Stomach (tissue), 9 donors: ENCODE measurements around the gene SMAD6. TPM values are rescaled to one million over a fixed set of nuclear protein-coding genes. Genes with fewer than 3 reads are reported as not detected.

Experiments used
- DNase-seq, 2 donors: peaks; one replicate each; pipeline versions ENCODE4 v3.0.0 to v3.0.0-alpha.2; 2013 to 2019
- H3K27ac ChIP-seq, 5 donors: fragments of 200-600 bp in 4 of 5; sonication (generic) in 4 of 5; one replicate each; pipeline ENCODE4 v1.5.1; 2013 to 2019; ENCODE audit warnings: mild to moderate bottlenecking in 1 of 5, moderate library complexity in 1 of 5
- H3K27me3 ChIP-seq, 3 donors: fragments of 200-600 bp; sonication (generic); one replicate each; pipeline ENCODE4 v1.5.1; 2017 to 2019; ENCODE audit warnings: mixed run types in 1 of 3
- H3K36me3 ChIP-seq, 4 donors: fragments of 200-600 bp; sonication (generic); 1 replicate in 3 of 4; 2 replicates in 1 of 4; pipeline ENCODE4 v1.5.1; 2016 to 2019
- H3K4me1 ChIP-seq, 4 donors: fragments of 200-600 bp; sonication (generic); one replicate each; pipeline ENCODE4 v1.5.1; 2016 to 2019
- H3K4me3 ChIP-seq, 4 donors: fragments of 200-600 bp; sonication (generic) in 3 of 4; one replicate each; pipeline ENCODE4 v1.5.1; 2016 to 2019; ENCODE audit warnings: mild to moderate bottlenecking in 1 of 4
- H3K9me3 ChIP-seq, 4 donors: fragments of 200-600 bp; sonication (generic); one replicate each; pipeline ENCODE4 v1.5.1; 2016 to 2019
- EP300 ChIP-seq: sonication (generic); formaldehyde crosslinking; IDR thresholded peaks from one replicate; pipeline ENCODE4 v1.6.1; 2017; ENCODE audit warnings: antibody characterized with exemption
- POLR2A ChIP-seq, 4 donors: fragments of 450-650 bp; IDR thresholded peaks; one replicate each; pipeline ENCODE4 v1.6.1; 2016; ENCODE audit warnings: antibody characterized with exemption in 4 of 4, control low read depth in 2 of 4, mild to moderate bottlenecking in 1 of 4, moderate library complexity in 1 of 4
- POLR2AphosphoS5 ChIP-seq, 3 donors: sonication (generic); formaldehyde crosslinking; IDR thresholded peaks; one replicate each; pipeline ENCODE4 v1.6.1; 2016; ENCODE audit warnings: antibody characterized with exemption in 3 of 3
- WGBS, 5 donors: extraction: QIAGEN DNeasy Blood & Tissue Kit in 3 of 5; methylation state at CpG; one replicate each; pipeline versions ENCODE4 v1.1.5 to v1.1.7; 2013 to 2018; 5-methylcytosine and 5-hydroxymethylcytosine counted together
- intact Hi-C: fragments of 100-400 bp; cut with DNase I; formaldehyde crosslinking; loops from one replicate; pipeline ENCODE4 v1.15.1; 2023; ENCODE audit warnings: low total_unique reads
- polyA plus RNA-seq, 3 donors: library from polyadenylated mRNA; stranded (reverse); fragments of 200-250 nt; gene quantifications; one replicate each; pipeline ENCODE4 v1.2.3, GENCODE V29; 2013
- total RNA-seq, 5 donors: library from RNA; depleted of rRNA; stranded (reverse); fragments of >200 nt; gene quantifications; one replicate each; pipeline versions ENCODE4 v1.1.0 to v1.2.3, GENCODE V29; 2014 to 2016
- TF ChIP-seq, protein P1 (sequence below), 7 experiments: fragments of 450-650 bp in 4 of 7; fragments of 200-600 bp in 3 of 7; sonication (generic) in 3 of 7; IDR thresholded peaks; one replicate each; pipeline ENCODE4 v1.5.1; 2016 to 2019; ENCODE audit warnings: antibody characterized with exemption in 7 of 7, control low read depth in 2 of 7, mild to moderate bottlenecking in 1 of 7
- donor health status: healthy with polysubstance abuse.
- donor health status: Bipolar disorder and iron deficiency.
- donor health status: healthy.

The SMAD6 gene
- total and polyA plus RNA-seq, 8 donors: 4.0 to 112 (median 28.3) TPM

DNA sequence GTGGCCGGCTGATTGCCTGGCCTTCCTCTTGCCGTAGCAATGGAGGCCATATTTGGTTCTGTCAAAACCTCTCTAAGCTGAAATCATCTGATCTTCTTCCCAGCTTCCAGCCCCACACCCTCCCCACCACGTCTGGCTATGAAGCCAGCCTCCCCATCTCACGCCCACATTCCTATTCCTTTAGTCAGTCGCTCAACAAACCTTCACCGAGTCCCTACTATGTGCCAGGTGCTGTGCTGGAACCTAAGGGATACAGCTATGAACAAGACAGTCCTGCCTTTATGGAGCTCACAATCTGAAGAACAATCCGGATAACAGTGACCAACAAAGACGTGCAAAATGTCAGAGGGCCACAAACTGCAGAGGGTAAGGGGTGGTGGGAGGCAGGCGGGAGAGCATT is 31.9 kb upstream of the SMAD6 start:
- peaks cover 0 to 18% (median 0%) of the 10 kb centered on the region in 4 donors for H3K4me1 ChIP-seq

DNA sequence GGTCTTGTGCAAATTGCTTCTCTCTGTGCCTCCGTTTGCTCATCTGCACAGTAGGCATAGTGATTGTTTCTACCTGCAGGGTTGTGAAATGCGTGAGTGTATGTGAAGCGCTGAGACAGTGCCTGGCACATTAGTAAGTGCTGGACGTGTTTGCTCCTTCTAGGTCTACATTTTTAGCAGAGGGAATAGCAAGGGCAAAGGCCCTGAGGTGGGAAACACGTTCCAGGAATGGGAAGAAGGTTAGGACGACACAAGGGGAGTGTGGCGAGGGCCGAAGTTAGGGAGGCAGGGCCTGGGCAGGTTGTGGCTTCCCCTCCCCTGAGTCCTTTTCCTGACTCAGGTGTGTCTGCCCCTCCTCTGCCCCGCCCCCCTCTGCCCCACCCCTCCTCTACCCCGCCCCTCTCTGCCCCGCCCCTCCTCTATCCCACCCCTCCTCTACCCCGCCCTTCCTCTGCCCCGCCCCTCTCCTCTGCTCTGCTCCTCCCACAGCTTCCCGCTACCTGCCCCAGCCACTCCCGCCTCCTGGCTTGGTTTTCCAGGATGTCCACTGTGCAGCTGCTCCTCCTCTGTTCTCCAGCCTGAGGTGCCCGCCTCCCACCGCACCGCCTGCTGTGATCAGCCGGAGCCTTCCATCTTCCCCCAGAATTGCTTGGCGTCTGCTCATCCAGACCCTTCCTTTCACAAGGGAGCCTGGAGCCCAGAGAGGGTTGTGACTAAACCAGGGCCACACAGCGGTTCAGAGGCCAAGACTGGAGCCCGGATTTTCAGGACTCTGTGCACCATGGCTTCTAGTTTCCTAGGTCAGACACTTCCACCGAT is 31.1 kb upstream of the SMAD6 start:
- Histone ChIP-seq H3K4me3 (no peak overlapping the region), H3K27me3 (no peaks in the 10 kb centered on the region), H3K4me1 (peaks cover 0 to 18% (median 0%) of the 10 kb centered on the region in 4 donors), H3K9me3 (peaks cover 0 to 6% (median 2%) of the 10 kb centered on the region in 4 donors), H3K36me3 (no peaks in the 10 kb centered on the region), H3K27ac (no peak overlapping the region)
- TF ChIP-seq, protein P1, sequence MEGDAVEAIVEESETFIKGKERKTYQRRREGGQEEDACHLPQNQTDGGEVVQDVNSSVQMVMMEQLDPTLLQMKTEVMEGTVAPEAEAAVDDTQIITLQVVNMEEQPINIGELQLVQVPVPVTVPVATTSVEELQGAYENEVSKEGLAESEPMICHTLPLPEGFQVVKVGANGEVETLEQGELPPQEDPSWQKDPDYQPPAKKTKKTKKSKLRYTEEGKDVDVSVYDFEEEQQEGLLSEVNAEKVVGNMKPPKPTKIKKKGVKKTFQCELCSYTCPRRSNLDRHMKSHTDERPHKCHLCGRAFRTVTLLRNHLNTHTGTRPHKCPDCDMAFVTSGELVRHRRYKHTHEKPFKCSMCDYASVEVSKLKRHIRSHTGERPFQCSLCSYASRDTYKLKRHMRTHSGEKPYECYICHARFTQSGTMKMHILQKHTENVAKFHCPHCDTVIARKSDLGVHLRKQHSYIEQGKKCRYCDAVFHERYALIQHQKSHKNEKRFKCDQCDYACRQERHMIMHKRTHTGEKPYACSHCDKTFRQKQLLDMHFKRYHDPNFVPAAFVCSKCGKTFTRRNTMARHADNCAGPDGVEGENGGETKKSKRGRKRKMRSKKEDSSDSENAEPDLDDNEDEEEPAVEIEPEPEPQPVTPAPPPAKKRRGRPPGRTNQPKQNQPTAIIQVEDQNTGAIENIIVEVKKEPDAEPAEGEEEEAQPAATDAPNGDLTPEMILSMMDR (IDR thresholded peaks at IDR 0.05): no peak
- TF ChIP-seq EP300: no peak
- TF ChIP-seq POLR2A (IDR thresholded peaks at IDR 0.05): no peak
- no peak for TF ChIP-seq POLR2AphosphoS5 (IDR thresholded peaks at IDR 0.05)
- DNase-seq: peak; percentile 84 to 90
- 37 to 59% (median 48%) methylated on average over 19 to 23 of the region's 23 CpGs for WGBS, 5 donors
- intact Hi-C loops: no loop called here

More for the DNA sequence above, 31.9 kb upstream of the SMAD6 start:
- no peak overlapping the region for H3K4me3 ChIP-seq
- H3K36me3 ChIP-seq: no peaks in the 10 kb centered on the region
- intact Hi-C loops: no loop called here
- WGBS, 5 donors: 76 to 87% (median 81%) methylated on average over 8 to 9 of the region's 9 CpGs
- H3K27me3 ChIP-seq: no peaks in the 10 kb centered on the region
- H3K27ac ChIP-seq: no peak overlapping the region
- H3K9me3 ChIP-seq: peaks cover 0 to 6% (median 2%) of the 10 kb centered on the region in 4 donors
- DNase-seq: no peak
- no peak for TF ChIP-seq POLR2A (IDR thresholded peaks at IDR 0.05)
- TF ChIP-seq, protein P1 (IDR thresholded peaks at IDR 0.05): no peak
- no peak for TF ChIP-seq POLR2AphosphoS5 (IDR thresholded peaks at IDR 0.05)
- no peak for TF ChIP-seq EP300

- Histone ChIP-seq H3K4me1 (peaks cover 0 to 18% (median 0%) of the 10 kb centered on the region in 4 donors), H3K36me3 (no peaks in the 10 kb centered on the region), H3K4me3 (no peak overlapping the region), H3K9me3 (peaks cover 0 to 2% (median under 1%) of the 10 kb centered on the region in 4 donors), H3K27ac (no peak overlapping the region), H3K27me3 (no peaks in the 10 kb centered on the region)
- no peak for DNase-seq
- TF ChIP-seq EP300 (no peak), POLR2A (IDR thresholded peaks at IDR 0.05) (no peak), POLR2AphosphoS5 (IDR thresholded peaks at IDR 0.05) (no peak)
- TF ChIP-seq, protein P1 (IDR thresholded peaks at IDR 0.05): no peak
- WGBS, 5 donors: 75 to 85% (median 76%) methylated on average over 5 of the region's 5 CpGs
- intact Hi-C loops: no loop called here
Observed at GRCh38 chr15:66672867-66673266, 29.2 kb upstream of the SMAD6 start.

GRCh38 chr15:66673410-66674322 is 28.4 kb upstream of the SMAD6 start:
- Histone ChIP-seq H3K4me3 (no peak overlapping the region), H3K36me3 (no peaks in the 10 kb centered on the region), H3K27me3 (no peaks in the 10 kb centered on the region), H3K4me1 (peaks cover 0 to 18% (median 0%) of the 10 kb centered on the region in 4 donors), H3K9me3 (no peaks in the 10 kb centered on the region), H3K27ac (no peak overlapping the region)
- WGBS, 5 donors: 66 to 74% (median 72%) methylated on average over 25 to 27 of the region's 27 CpGs
- TF ChIP-seq POLR2A (IDR thresholded peaks at IDR 0.05): no peak
- intact Hi-C loops: no loop called here
- DNase-seq: peak; percentile 37 to 79
